ENCODE measurements around the gene JUN. TPM values are rescaled to one million over a fixed set of nuclear protein-coding genes. Genes with fewer than 3 reads are reported as not detected.
A peak's percentile ranks its signal among the peaks of the same experiment; 100 is the strongest.

Gene JUN
- polyA plus RNA-seq, 1 donor (not counting 4 experiments of a cell fraction or from before 2014, with no cell fraction given), result 70.1 TPM

- Histone ChIP-seq H3K4me3 (ENCODE audit: control insufficient read depth in 2 of 3, extremely low read depth in 1 of 3, insufficient read depth in 2 of 3, low read depth in 1 of 3, low read length in 3 of 3) (no peak overlapping the region), H3K9me1 (ENCODE audit: control insufficient read depth, extremely low read depth, insufficient read depth, low read length) (no peaks in the 10 kb centered on the region), H4K20me1 (ENCODE audit: control insufficient read depth, extremely low read depth, insufficient read depth, low read length) (no peaks in the 10 kb centered on the region), H3K4me2 (ENCODE audit: control insufficient read depth, extremely low read depth, insufficient read depth, low read depth, low read length) (peak overlapping the region; percentile 14), H3K9me3 (ENCODE audit: control insufficient read depth, low read depth, low read length) (no peaks in the 10 kb centered on the region), H3K27ac (ENCODE audit: control insufficient read depth, insufficient read depth, low read length) (no peak overlapping the region), H3K4me1 (ENCODE audit: control insufficient read depth, extremely low read depth, insufficient read depth, low read length) (peaks cover 25% of the 10 kb centered on the region), H2AFZ (ENCODE audit: control insufficient read depth, low read length) (peak overlapping the region; percentile 32), H3K27me3 (ENCODE audit: control insufficient read depth, extremely low read depth, insufficient read depth, low read length) (no peaks in the 10 kb centered on the region), H3K79me2 (ENCODE audit: control insufficient read depth, insufficient read depth, low read length) (no peaks in the 10 kb centered on the region), H3K9ac (ENCODE audit: control insufficient read depth, extremely low read depth, insufficient read depth, low read length) (no peak overlapping the region), H3K36me3 (ENCODE audit: control insufficient read depth in 2 of 2, extremely low read depth in 1 of 2, insufficient read depth in 2 of 2, low read length in 2 of 2) (no peaks in the 10 kb centered on the region)
- TF ChIP-seq EZH2 (IDR thresholded peaks at IDR 0.05; ENCODE audit: low read length) (no peak), CTCF (optimal IDR thresholded peaks at IDR 0.05 in 1 of 3, IDR thresholded peaks at IDR 0.05 in 1 of 3, conservative IDR thresholded peaks at IDR 0.05 in 1 of 3; ENCODE audit: extremely low read depth in 1 of 3, insufficient read depth in 2 of 3, low read length in 3 of 3) (no peak)
- no peak for DNase-seq (ENCODE audit: low read depth, low spot score)
- dilution Hi-C loops (cut with MboI; ENCODE audit: extremely low pct_ligation_motif_present, low sequenced_read_pairs), result no loop called here
- peak; percentile 73 for FAIRE-seq
Observed at GRCh38 chr1:58773406-58773840, 10.4 kb downstream of the JUN start.

GRCh38 chr1:58769809-58770320, 14.0 kb downstream of the JUN start:
- FAIRE-seq, result no peak
- peak overlapping the region in 2 of 3 experiments; percentile 36 to 43 for H3K4me3 ChIP-seq (ENCODE audit: control insufficient read depth in 2 of 3, extremely low read depth in 1 of 3, insufficient read depth in 2 of 3, low read depth in 1 of 3, low read length in 3 of 3)
- no peaks in the 10 kb centered on the region for H3K36me3 ChIP-seq (ENCODE audit: control insufficient read depth in 2 of 2, extremely low read depth in 1 of 2, insufficient read depth in 2 of 2, low read length in 2 of 2)
- no peaks in the 10 kb centered on the region for H3K27me3 ChIP-seq (ENCODE audit: control insufficient read depth, extremely low read depth, insufficient read depth, low read length)
- H3K27ac ChIP-seq (ENCODE audit: control insufficient read depth, insufficient read depth, low read length), result peak overlapping the region; percentile 53
- H2AFZ ChIP-seq (ENCODE audit: control insufficient read depth, low read length), result peak overlapping the region; percentile 57
- H3K9me1 ChIP-seq (ENCODE audit: control insufficient read depth, extremely low read depth, insufficient read depth, low read length), result no peaks in the 10 kb centered on the region
- peak overlapping the region; percentile 85 for H3K4me2 ChIP-seq (ENCODE audit: control insufficient read depth, extremely low read depth, insufficient read depth, low read depth, low read length)
- no peaks in the 10 kb centered on the region for H3K79me2 ChIP-seq (ENCODE audit: control insufficient read depth, insufficient read depth, low read length)
- TF ChIP-seq CTCF (optimal IDR thresholded peaks at IDR 0.05 in 1 of 3, IDR thresholded peaks at IDR 0.05 in 1 of 3, conservative IDR thresholded peaks at IDR 0.05 in 1 of 3; ENCODE audit: extremely low read depth in 1 of 3, insufficient read depth in 2 of 3, low read length in 3 of 3) (no peak), EZH2 (IDR thresholded peaks at IDR 0.05; ENCODE audit: low read length) (no peak)
- dilution Hi-C loops (cut with MboI; ENCODE audit: extremely low pct_ligation_motif_present, low sequenced_read_pairs), result no loop called here
- no peaks in the 10 kb centered on the region for H4K20me1 ChIP-seq (ENCODE audit: control insufficient read depth, extremely low read depth, insufficient read depth, low read length)
- no peaks in the 10 kb centered on the region for H3K9me3 ChIP-seq (ENCODE audit: control insufficient read depth, low read depth, low read length)
- no peak for DNase-seq (ENCODE audit: low read depth, low spot score)
- H3K9ac ChIP-seq (ENCODE audit: control insufficient read depth, extremely low read depth, insufficient read depth, low read length), result no peak overlapping the region
- H3K4me1 ChIP-seq (ENCODE audit: control insufficient read depth, extremely low read depth, insufficient read depth, low read length), result peaks cover 29% of the 10 kb centered on the region
